Mucosa of rectum (tissue), 2 donors: ENCODE results near the gene SURF1.
A peak's percentile ranks its signal among the peaks of the same experiment; 100 is the strongest.
"Not testable (repeated sequence)": the region's sequence is repeated elsewhere in the genome, so short reads cannot be mapped to it uniquely, and the experiment has no call there.

Source experiments
- H3K27ac ChIP-seq, 2 donors: one replicate each; pipeline ENCODE4 v1.7.0; 2013; ENCODE audit warnings: inconsistent platforms in 2 of 2, low read depth in 2 of 2, low read length in 2 of 2
- H3K27me3 ChIP-seq, 2 donors: one replicate each; pipeline ENCODE4 v1.7.0; 2013; ENCODE audit warnings: low read length in 2 of 2; ENCODE audit not compliant: control insufficient read depth in 2 of 2, insufficient read depth in 2 of 2
- H3K36me3 ChIP-seq, 2 donors: one replicate each; pipeline ENCODE4 v1.7.0; 2013; ENCODE audit warnings: low read length in 2 of 2; ENCODE audit not compliant: control insufficient read depth in 2 of 2, insufficient read depth in 2 of 2
- H3K4me1 ChIP-seq, 2 donors: one replicate each; pipeline ENCODE4 v1.7.0; 2013; ENCODE audit warnings: low read length in 2 of 2, mild to moderate bottlenecking in 1 of 2; ENCODE audit not compliant: control insufficient read depth in 2 of 2, insufficient read depth in 2 of 2
- H3K4me3 ChIP-seq, 2 donors: one replicate each; pipeline ENCODE4 v1.7.0; 2013; ENCODE audit warnings: low read length in 2 of 2
- H3K9ac ChIP-seq, 2 donors: one replicate each; pipeline ENCODE4 v1.7.0; 2013; ENCODE audit warnings: low read length in 2 of 2, low read depth in 1 of 2, mild to moderate bottlenecking in 1 of 2
- H3K9me3 ChIP-seq, 2 donors: one replicate each; pipeline ENCODE4 v1.7.0; 2013; ENCODE audit warnings: low read length in 2 of 2; ENCODE audit not compliant: control insufficient read depth in 2 of 2
- donor health status: healthy.
- donor health status: Normal muscosa, but diverticular disease.

SURF1 gene

DNA sequence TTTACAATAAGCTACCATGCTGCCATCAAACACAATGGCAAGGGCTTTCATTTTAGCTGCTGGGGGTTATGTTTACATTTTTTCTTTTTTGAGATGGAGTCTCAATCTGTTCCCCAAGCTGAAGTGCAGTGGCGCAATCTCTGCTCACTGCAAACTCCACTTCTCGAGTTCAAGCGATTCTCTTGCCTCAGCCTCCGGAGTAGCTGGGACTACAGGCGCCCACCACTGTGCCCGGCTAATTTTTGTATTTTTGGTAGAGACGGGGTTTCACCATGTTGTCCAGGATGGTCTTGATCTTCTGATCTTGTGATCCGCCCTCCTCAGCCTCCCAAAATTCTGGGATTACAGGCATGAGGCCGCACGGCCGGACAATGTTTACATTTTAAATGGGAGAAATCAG is 21.4 kb downstream of the SURF1 start:
- Histone ChIP-seq H3K27ac (peak overlapping the region; percentile 50 to 76), H3K4me1 (peaks cover 22 to 25% of the 10 kb centered on the region in 2 donors), H3K4me3 (peak overlapping the region; percentile 2 to 85), H3K9ac (peak overlapping the region; percentile 64 to 77), H3K36me3 (peaks cover 32 to 36% of the 10 kb centered on the region in 2 donors)
- not testable (repeated sequence) for H3K9me3 ChIP-seq, H3K27me3 ChIP-seq

DNA sequence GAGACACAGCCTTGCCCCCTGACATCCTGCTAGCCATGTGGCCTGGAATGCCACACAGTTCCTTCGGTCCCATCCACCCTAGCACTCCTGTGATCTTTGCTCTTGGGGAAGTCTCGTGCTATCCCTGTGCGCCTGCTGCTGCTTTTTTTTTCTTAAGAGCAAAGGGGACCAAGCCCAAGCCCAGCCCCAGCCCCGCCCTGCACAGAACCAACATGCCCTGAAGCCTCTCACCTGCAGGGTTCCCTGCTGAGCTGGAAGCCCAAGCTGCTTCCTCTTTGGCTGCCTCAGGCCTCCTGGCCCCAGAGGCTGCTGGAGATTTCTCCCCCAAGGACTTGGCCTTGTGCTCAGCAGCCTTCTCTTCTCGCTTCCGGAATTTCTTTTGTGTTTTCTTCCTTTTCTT is 22.1 kb downstream of the SURF1 start:
- Histone ChIP-seq H3K9me3 (no peaks in the 10 kb centered on the region), H3K36me3 (peaks cover 32 to 34% of the 10 kb centered on the region in 2 donors), H3K4me1 (peaks cover 22 to 25% of the 10 kb centered on the region in 2 donors), H3K27me3 (no peaks in the 10 kb centered on the region), H3K4me3 (peak overlapping the region; percentile 2 to 85), H3K27ac (peak overlapping the region; percentile 61 to 76), H3K9ac (peak overlapping the region; percentile 52 to 77)

DNA sequence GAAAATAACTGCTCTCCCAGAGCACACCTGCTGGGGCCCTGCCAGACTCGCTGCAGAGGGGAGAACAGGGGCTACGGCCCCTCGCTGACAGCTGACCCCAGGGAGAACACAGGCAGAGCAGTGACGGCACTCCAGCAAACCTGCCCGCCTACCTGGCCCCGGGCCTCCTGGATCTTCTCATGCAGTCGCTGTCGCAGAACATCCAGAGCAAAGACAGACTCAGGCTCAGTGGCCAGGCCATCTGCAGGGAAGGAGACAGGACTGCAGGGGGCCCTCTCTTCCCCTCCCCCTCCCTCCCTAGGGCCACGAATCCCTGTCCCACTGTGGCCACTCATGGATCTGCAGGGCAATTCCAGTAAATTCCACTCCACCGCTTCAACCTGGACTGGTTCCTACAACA is 22.7 kb downstream of the SURF1 start:
- Histone ChIP-seq H3K36me3 (peaks cover 32 to 34% of the 10 kb centered on the region in 2 donors), H3K4me3 (peak overlapping the region in 1 of 2 donors; percentile 26), H3K27ac (peak overlapping the region; percentile 61 to 72), H3K9me3 (no peaks in the 10 kb centered on the region), H3K27me3 (no peaks in the 10 kb centered on the region), H3K9ac (peak overlapping the region in 1 of 2 donors; percentile 14), H3K4me1 (peaks cover 22 to 25% of the 10 kb centered on the region in 2 donors)

DNA sequence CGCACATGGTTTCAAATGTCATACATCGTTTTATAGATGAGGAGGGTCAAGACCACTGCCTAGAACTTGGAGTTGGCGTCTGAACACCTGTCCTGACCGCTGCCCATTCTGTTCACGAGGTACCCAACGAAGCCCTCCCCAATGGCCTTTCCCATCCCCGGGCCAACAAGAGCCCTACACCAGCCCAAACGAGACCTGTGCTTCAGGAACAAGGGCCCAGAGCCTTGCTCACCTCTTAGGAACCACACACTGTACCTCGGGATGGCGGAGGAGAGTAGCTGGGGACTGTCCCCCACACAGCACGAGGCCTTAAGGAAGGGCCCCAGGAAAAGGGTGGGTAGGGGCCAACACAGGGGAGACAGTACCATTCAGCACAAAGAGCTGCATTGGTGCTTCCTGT is 23.3 kb downstream of the SURF1 start:
- Histone ChIP-seq H3K36me3 (peaks cover 32 to 34% of the 10 kb centered on the region in 2 donors), H3K9ac (no peak overlapping the region), H3K27me3 (no peaks in the 10 kb centered on the region), H3K4me3 (peak overlapping the region in 1 of 2 donors; percentile 26), H3K27ac (no peak overlapping the region), H3K9me3 (no peaks in the 10 kb centered on the region), H3K4me1 (peaks cover 22 to 25% of the 10 kb centered on the region in 2 donors)

DNA sequence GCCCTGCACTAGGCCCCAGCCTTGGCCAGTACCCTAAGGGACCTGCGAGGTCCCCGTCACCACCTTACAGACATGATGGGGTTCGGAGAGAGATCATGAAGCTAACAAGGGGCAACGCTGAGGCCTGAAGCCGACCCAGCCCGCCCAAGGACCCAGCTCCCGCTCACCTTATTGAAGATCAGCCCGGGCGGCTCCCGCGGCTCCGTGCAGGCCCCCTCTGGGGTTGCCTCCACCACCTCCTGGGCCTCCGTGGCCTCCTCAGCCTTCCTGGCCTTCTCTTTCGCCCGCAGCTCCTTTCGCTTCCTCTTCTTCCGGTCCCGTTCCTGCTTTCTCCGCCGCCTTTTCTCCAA is 23.9 kb downstream of the SURF1 start:
- H3K9ac ChIP-seq = no peak overlapping the region
- H3K27ac ChIP-seq = no peak overlapping the region
- no peak overlapping the region for H3K4me3 ChIP-seq
- H3K27me3 ChIP-seq = no peaks in the 10 kb centered on the region
- no peaks in the 10 kb centered on the region for H3K9me3 ChIP-seq
- H3K36me3 ChIP-seq = peaks cover 32 to 34% of the 10 kb centered on the region in 2 donors
- peaks cover 22 to 25% of the 10 kb centered on the region in 2 donors for H3K4me1 ChIP-seq

DNA sequence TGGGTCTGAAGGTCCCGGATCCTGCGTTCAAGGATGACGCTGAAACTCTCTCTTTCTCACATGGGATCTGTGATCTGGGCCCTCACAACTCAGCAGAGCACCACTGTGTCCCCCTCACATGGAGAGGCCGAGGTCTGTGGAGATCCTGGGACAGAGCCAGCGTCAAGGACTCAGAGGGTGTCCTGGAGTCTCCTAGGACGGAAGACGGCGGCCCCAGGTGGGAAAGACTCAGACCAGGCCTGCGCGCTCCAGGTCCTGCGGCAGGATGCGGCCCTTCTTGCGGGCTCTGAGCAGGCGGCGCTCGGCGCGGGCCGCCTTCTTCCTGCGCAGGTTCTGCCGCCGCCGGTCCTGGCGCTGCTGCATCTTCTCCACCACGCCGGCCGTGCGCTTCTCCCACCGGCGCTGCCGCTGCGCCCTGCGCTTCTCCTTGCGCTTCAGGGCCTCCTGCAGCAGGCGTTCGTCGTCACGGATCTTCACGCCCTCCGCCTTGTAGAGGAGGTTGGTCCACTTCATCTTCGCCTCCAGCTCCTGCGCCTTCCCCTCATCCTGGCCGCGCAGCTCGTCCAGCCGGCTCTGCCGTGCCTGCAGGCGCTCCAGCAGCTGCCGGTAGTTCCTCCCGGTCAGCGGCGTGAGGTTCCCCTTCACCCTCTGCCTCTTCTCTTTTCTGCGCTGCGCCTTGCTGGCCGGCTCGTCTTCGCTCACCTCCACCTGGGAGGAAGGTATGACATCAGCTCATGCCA is 24.5 kb downstream of the SURF1 start:
- peaks cover 32 to 34% of the 10 kb centered on the region in 2 donors for H3K36me3 ChIP-seq

DNA sequence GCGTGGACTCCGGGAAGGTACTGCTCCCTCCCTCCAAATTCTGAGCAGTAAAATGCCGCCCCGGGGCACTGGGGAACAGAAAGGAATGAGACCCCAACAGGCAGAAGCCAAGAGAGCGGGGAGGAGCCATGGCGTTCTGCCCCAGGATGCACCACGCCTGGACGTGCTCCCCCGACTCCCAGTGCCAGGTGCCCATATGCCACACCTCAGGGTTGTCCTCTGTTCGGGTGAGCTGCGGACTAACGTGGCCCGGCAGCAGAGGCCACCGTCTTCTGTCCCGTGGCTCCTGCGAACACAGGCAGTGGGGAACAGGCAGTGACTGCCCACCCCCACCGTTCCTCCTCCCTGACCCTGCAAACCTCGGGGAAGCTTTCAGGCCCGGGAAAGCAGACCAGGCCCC is 25.1 kb downstream of the SURF1 start:
- Histone ChIP-seq H3K27ac (no peak overlapping the region), H3K9ac (no peak overlapping the region), H3K27me3 (no peaks in the 10 kb centered on the region), H3K36me3 (peaks cover 32 to 34% of the 10 kb centered on the region in 2 donors), H3K4me3 (no peak overlapping the region), H3K9me3 (no peaks in the 10 kb centered on the region), H3K4me1 (peaks cover 18 to 21% of the 10 kb centered on the region in 2 donors)

More for the DNA sequence above, 24.5 kb downstream of the SURF1 start:
- Histone ChIP-seq H3K9ac (no peak overlapping the region), H3K9me3 (no peaks in the 10 kb centered on the region), H3K4me1 (peaks cover 22 to 25% of the 10 kb centered on the region in 2 donors), H3K27ac (no peak overlapping the region), H3K4me3 (no peak overlapping the region), H3K27me3 (no peaks in the 10 kb centered on the region)

DNA sequence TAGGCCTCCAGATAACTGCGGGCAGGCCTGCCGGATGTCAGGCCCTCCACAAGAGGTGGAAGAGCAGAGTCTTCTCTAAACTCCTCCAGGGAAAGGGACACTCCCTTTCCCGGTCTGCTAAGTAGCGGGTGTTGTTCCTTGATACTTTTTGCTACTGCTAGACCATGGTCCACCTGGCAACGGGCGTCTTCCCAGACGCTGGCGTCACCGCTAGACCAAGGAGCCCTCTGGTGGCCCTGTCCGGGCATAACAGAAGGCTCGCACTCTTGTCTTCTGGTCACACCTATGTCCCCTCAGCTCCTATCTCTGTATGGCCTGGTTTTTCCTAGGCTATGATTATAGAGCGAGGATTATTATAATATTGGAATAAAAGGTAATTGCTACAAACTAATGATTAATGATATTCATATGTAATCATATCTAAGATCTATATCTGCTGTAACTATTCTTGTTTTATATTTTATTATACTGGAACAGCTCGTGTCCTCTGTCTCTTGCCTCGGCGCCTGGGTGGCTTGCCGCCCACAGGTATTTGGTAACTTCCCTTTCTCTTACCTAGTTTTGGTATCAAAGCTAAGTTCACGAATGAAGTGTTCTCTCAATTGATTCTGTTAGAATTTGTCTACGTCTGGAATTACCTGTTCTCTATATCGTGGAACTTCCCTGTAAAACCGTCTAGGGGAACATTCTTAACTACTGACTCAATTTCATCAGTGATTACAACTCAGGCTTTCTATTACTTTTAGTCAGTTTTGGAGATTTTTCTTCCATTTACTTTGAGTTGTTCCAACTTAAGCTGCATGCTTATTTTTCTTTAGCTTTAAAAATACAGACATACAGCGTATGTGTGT is 26.8 kb downstream of the SURF1 start:
- not testable (repeated sequence) for H3K27me3 ChIP-seq, H3K27ac ChIP-seq, H3K4me3 ChIP-seq, H3K9me3 ChIP-seq, H3K9ac ChIP-seq
- Histone ChIP-seq H3K4me1 (peaks cover 13 to 15% of the 10 kb centered on the region in 2 donors), H3K36me3 (peaks cover 32 to 34% of the 10 kb centered on the region in 2 donors)

DNA sequence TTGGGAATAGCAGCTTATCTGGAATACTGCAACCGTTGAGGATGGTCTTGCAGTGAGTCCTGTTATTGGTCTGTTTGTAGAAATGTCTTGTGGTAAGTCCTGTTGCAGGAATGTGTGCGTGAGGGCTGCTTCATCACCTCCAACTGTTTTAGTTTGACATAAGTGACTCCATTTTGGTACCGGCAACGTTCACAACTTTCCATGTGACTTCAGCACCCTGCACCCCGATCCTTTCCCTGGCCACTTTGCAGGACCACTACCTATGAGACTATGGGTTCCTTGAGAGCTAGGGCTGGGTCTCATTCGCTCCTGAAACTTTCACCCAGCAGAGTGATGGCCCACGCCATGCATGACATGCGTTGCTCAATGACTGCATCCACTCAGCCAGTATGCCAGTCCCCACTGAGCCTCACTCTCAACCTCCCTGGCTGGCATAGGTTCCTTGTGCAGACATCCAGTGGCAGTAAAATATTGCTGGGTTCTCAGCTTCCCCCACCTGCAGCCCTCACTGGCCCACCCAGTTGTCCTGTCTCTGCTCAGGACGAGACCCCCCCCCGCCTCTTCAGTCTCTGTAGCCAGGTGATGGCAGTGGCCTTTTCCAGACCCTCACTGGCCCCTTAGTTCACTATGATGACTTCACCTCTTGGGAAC is 28.3 kb downstream of the SURF1 start:
- H3K9ac ChIP-seq = no peak overlapping the region
- H3K27ac ChIP-seq = no peak overlapping the region
- H3K9me3 ChIP-seq = no peaks in the 10 kb centered on the region
- no peak overlapping the region for H3K4me3 ChIP-seq
- no peaks in the 10 kb centered on the region for H3K27me3 ChIP-seq
- peaks cover 0 to under 1% of the 10 kb centered on the region in 2 donors for H3K4me1 ChIP-seq
- H3K36me3 ChIP-seq = peaks cover 20 to 23% of the 10 kb centered on the region in 2 donors

DNA sequence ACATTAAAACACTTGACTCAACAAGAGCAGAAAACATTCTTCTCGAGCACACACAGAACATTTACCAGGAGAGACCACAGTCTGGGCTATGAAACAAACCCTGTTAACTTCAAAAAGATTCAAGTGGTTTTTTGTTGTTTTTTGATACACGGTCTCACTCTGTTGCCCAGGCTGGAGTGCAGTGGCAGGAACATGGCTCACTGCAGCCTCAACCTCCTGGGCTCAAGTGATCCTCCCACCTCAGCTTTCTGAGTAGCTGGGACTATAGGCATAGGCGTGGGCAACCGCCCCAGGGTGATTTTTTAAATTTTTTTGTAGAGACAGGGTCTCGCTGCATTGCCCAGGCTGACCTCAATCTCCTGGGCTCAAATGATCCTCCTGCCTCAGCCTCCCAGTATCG is 29.3 kb downstream of the SURF1 start:
- peaks cover 11 to 14% of the 10 kb centered on the region in 2 donors for H3K36me3 ChIP-seq
- H3K27me3 ChIP-seq, H3K4me3 ChIP-seq, H3K9me3 ChIP-seq, H3K9ac ChIP-seq, H3K4me1 ChIP-seq, H3K27ac ChIP-seq: not testable (repeated sequence)
